OCI-LY7 (cell line): ENCODE data around the gene CCDC92B. TPM values are rescaled to one million over a fixed set of nuclear protein-coding genes. Genes with fewer than 3 reads are reported as not detected.

Source experiments
- BruUV-seq: library from RNA; stranded (reverse); fragments of 400-500 nt; replicated peaks from 2 replicates; lab custom pipeline; 2021; lab: Mats Ljungman, UMichigan
- CTCF ChIA-PET: fragments of 300-600 bp; sonication (Branson Sonifier 250); formaldehyde crosslinking; loops from one replicate; lab custom pipeline; 2022; ENCODE audit warnings: antibody characterized with exemption; ENCODE audit not compliant: unreplicated experiment; lab: Charles Lee
- POLR2A ChIA-PET: fragments of 300-600 bp; sonication (Branson Sonifier 250); formaldehyde crosslinking; loops from one replicate; lab custom pipeline; 2022; ENCODE audit warnings: antibody characterized with exemption; lab: Charles Lee
- DNase-seq: peaks from one replicate; pipeline ENCODE4 v3.0.0-alpha.2; 2015; ENCODE audit warnings: low spot score
- H2AFZ ChIP-seq: fragments of 200-600 bp; sonication (generic), shearing (Covaris generic); 2 replicates; pipeline ENCODE4 v1.6.1; 2014; ENCODE audit warnings: mild to moderate bottlenecking, antibody characterized with exemption, low read length, moderate library complexity
- H3K27ac ChIP-seq: fragments of 200-600 bp; sonication (generic); 2 replicates; pipeline ENCODE4 v1.5.1; 2014; ENCODE audit warnings: mixed run types, low read depth, mild to moderate bottlenecking, moderate library complexity, low read length, inconsistent platforms; ENCODE audit not compliant: poor library complexity, severe bottlenecking
- H3K36me3 ChIP-seq: fragments of 200-600 bp; sonication (generic); 2 replicates; pipeline ENCODE4 v1.6.1; 2014; ENCODE audit warnings: mild to moderate bottlenecking, antibody characterized with exemption, low read length, moderate library complexity, mixed read lengths; ENCODE audit not compliant: insufficient read depth
- H3K4me1 ChIP-seq: fragments of 200-600 bp; sonication (generic); 2 replicates; pipeline ENCODE4 v1.5.1; 2014; ENCODE audit warnings: mild to moderate bottlenecking, low read length; ENCODE audit not compliant: insufficient read depth, poor library complexity, severe bottlenecking
- H3K4me2 ChIP-seq: fragments of 200-600 bp; sonication (generic); 2 replicates; pipeline ENCODE4 v1.6.1; 2014; ENCODE audit warnings: mild to moderate bottlenecking, low read length
- H3K4me3 ChIP-seq: fragments of 200-600 bp; sonication (generic); 2 replicates; pipeline ENCODE4 v1.5.1; 2014; ENCODE audit warnings: mild to moderate bottlenecking, low read depth, low read length; ENCODE audit not compliant: poor library complexity, severe bottlenecking
- H3K79me2 ChIP-seq: fragments of 200-600 bp; sonication (generic); 2 replicates; pipeline ENCODE4 v1.6.1; 2016; ENCODE audit warnings: low read depth, mild to moderate bottlenecking, low read length, moderate library complexity, mixed read lengths; ENCODE audit not compliant: insufficient read depth
- H3K9me2 ChIP-seq: fragments of 200-600 bp; sonication (generic); 2 replicates; pipeline ENCODE4 v1.6.1; 2016; ENCODE audit warnings: mild to moderate bottlenecking, low read length, mixed read lengths; ENCODE audit not compliant: insufficient read depth
- H3K9me3 ChIP-seq: fragments of 200-600 bp; sonication (generic); 2 replicates; pipeline ENCODE4 v1.6.1; 2014; ENCODE audit warnings: mild to moderate bottlenecking, mixed run types, low read length, mixed read lengths
- H4K20me1 ChIP-seq: fragments of 200-600 bp; sonication (generic); 2 replicates; pipeline ENCODE4 v1.6.1; 2014; ENCODE audit warnings: mild to moderate bottlenecking, antibody characterized with exemption, low read length, moderate library complexity, mixed read lengths; ENCODE audit not compliant: insufficient read depth
- EZH2phosphoT487 ChIP-seq: fragments of 200-600 bp; sonication (generic); IDR thresholded peaks from 2 replicates; pipeline ENCODE4 v1.6.1; 2018; ENCODE audit warnings: low read depth, borderline replicate concordance, mild to moderate bottlenecking, mixed run types, antibody characterized with exemption, low read length, moderate library complexity, mixed read lengths
- intact Hi-C: fragments of 100-400 bp; cut with micrococcal nuclease; formaldehyde crosslinking; loops from one replicate; pipeline ENCODE4 v1.10.0; 2022; ENCODE audit not compliant: unreplicated experiment
- total RNA-seq, 2 experiments: library from RNA; depleted of rRNA in 1 of 2; stranded (reverse); fragments of >200 nt in 1 of 2; shearing (Covaris generic) in 1 of 2; gene quantifications; 2 replicates each; pipeline ENCODE4 v1.2.3, GENCODE V29; 2014 to 2022
- TF ChIP-seq, protein P1 (sequence below): fragments of 200-600 bp; sonication (generic); conservative IDR thresholded peaks from 2 replicates; pipeline ENCODE4 v1.5.1; 2014; ENCODE audit warnings: mild to moderate bottlenecking, antibody characterized with exemption, low read length, moderate library complexity, mixed read lengths

The CCDC92B gene
- total RNA-seq, 2 experiments from 2014 or later = not detected

DNA sequence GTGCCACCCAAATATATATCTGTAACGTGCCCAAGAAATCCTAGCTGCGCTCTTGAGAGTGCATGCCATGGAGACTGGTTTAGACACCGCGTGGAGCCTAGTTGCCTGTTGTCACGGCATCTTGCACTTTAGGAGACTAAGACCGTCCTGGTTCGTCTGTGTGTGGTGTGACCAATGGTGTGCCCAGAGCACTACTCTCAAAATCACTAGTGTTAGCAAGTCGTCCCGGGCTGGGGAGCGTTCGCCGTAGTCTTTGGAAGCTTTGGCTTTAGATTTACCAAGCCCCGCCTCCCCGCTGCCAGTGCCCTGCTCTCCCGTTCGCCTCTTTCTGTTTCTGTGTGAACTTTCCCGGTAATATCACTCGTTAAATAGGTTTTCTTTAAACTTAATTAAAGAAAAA lies 64.9 kb downstream of the CCDC92B start:
- 0 out of 2 replicates have a peak, but pooled peaks cover 9% of the 10 kb centered on the region for H4K20me1 ChIP-seq
- BruUV-seq = no TSS peak
- H3K4me2 ChIP-seq = no peak overlapping the region
- CTCF ChIA-PET = no interaction called here
- no peak overlapping the region for H3K4me3 ChIP-seq
- no peaks in the 10 kb centered on the region for H3K9me3 ChIP-seq
- intact Hi-C loops = loop anchor here (10.0 kb wide), 1 partner anchor 250 kb away; no protein-coding TSS in a partner anchor
- TF ChIP-seq, protein P1, sequence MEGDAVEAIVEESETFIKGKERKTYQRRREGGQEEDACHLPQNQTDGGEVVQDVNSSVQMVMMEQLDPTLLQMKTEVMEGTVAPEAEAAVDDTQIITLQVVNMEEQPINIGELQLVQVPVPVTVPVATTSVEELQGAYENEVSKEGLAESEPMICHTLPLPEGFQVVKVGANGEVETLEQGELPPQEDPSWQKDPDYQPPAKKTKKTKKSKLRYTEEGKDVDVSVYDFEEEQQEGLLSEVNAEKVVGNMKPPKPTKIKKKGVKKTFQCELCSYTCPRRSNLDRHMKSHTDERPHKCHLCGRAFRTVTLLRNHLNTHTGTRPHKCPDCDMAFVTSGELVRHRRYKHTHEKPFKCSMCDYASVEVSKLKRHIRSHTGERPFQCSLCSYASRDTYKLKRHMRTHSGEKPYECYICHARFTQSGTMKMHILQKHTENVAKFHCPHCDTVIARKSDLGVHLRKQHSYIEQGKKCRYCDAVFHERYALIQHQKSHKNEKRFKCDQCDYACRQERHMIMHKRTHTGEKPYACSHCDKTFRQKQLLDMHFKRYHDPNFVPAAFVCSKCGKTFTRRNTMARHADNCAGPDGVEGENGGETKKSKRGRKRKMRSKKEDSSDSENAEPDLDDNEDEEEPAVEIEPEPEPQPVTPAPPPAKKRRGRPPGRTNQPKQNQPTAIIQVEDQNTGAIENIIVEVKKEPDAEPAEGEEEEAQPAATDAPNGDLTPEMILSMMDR = no peak
- TF ChIP-seq EZH2phosphoT487 = no peak
- H3K9me2 ChIP-seq = no peaks in the 10 kb centered on the region
- no peaks in the 10 kb centered on the region for H3K4me1 ChIP-seq
- H3K79me2 ChIP-seq = no peaks in the 10 kb centered on the region
- POLR2A ChIA-PET = no interaction called here
- no peak overlapping the region for H3K27ac ChIP-seq
- no peak for DNase-seq
- no peak overlapping the region for H2AFZ ChIP-seq
- peaks cover 76% of the 10 kb centered on the region for H3K36me3 ChIP-seq

DNA sequence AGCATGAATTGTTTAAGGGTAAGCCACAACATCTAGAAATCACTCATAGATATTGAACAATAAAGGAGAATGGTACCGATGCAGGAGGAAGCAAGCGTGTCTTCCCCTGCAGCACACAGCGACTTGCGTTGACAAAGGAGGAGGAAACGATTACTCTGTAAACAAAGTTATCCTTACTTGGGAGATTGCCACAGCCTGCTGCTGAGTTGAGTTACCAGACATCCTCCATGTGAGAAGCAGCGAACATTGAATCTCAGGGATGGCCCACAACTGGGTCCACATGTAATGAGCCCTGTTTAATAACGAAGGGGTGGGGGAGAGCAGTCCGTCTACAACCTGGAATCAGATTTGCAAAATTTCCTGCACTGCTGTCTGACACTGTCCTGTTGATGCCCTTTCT lies 65.5 kb downstream of the CCDC92B start:
- no peak for DNase-seq
- ChIA-PET POLR2A (no interaction called here), CTCF (no interaction called here)
- Histone ChIP-seq H3K4me3 (no peak overlapping the region), H3K9me2 (no peaks in the 10 kb centered on the region), H4K20me1 (0 out of 2 replicates have a peak, but pooled peaks cover 9% of the 10 kb centered on the region), H3K27ac (no peak overlapping the region), H3K36me3 (peaks cover 73% of the 10 kb centered on the region), H2AFZ (no peak overlapping the region), H3K4me1 (no peaks in the 10 kb centered on the region), H3K9me3 (no peaks in the 10 kb centered on the region), H3K4me2 (no peak overlapping the region), H3K79me2 (no peaks in the 10 kb centered on the region)
- intact Hi-C loops = loop anchor here (10.0 kb wide), 1 partner anchor 249 kb away; no protein-coding TSS in a partner anchor
- no TSS peak for BruUV-seq
- TF ChIP-seq EZH2phosphoT487 = no peak
- TF ChIP-seq, protein P1 = no peak

DNA sequence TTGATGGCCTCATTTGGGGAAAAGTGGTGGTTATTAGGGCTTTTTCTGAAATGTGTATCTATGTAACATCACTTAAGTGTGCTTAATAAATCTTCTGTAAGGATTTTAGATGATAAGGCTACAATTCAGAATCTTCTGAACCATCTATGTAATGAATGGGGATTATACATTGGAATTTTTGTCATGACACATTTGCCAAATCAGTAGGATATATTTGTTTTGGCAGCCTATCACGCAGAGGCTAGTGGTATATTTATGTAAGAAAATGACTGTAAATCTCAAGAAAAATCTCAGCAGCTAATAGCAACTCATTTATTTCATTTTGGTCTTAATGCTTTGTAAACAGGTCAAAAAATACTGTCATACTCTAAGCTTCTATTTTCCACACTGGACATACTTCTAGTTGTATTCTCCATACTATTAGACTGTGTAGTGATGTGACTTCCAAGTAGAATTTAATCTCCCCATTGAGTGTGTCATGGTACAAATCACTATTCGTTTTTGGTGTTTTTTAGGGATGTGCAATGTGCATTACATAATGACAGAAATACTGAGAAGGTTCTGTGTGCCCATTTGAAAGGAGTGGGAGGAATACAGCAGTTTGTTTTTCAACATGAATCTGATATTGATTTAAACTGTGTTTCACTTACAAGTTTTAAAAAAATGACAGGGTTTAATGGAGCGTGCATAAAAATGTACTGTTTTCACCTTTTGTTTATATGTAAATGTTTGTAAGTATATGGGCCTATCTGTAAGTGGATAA lies 67.1 kb downstream of the CCDC92B start:
- Histone ChIP-seq H3K4me3 (no peak overlapping the region), H3K9me2 (no peaks in the 10 kb centered on the region), H3K36me3 (peaks cover 76% of the 10 kb centered on the region), H3K4me1 (no peaks in the 10 kb centered on the region), H3K79me2 (no peaks in the 10 kb centered on the region), H4K20me1 (0 out of 2 replicates have a peak, but pooled peaks cover 9% of the 10 kb centered on the region), H3K9me3 (no peaks in the 10 kb centered on the region), H3K27ac (no peak overlapping the region), H2AFZ (no peak overlapping the region), H3K4me2 (no peak overlapping the region)
- BruUV-seq = TSS peak; percentile 13
- no peak for DNase-seq
- no peak for TF ChIP-seq EZH2phosphoT487
- TF ChIP-seq, protein P1 = no peak
- CTCF ChIA-PET = no interaction called here
- POLR2A ChIA-PET = interaction anchor here (0.6 kb wide), 2 partner anchors 31 to 76 kb away, joined by 3 read pairs; no protein-coding TSS in a partner anchor
- intact Hi-C loops = loop anchor here (10.0 kb wide), 1 partner anchor 248 kb away; no protein-coding TSS in a partner anchor
